Measurements from ENCODE around the gene DAPP1.

GRCh38 chr4:99827857-99828256, 11.2 kb downstream of the DAPP1 start:
- TF ChIP-seq POLR2A (IDR thresholded peaks at IDR 0.05; ENCODE audit: low read depth, low read length): no peak
- no peak for TF ChIP-seq POLR2AphosphoS5 (IDR thresholded peaks at IDR 0.05; ENCODE audit: insufficient read depth, low read depth, low read length)
- TF ChIP-seq EZH2 (IDR thresholded peaks at IDR 0.05; ENCODE audit: borderline replicate concordance, low read depth, low read length, severe bottlenecking): no peak
- no peak for TF ChIP-seq CTCF (IDR thresholded peaks at IDR 0.05; ENCODE audit: extremely low read depth in 1 of 2, insufficient read depth in 1 of 2, low read depth in 1 of 2, low read length in 2 of 2)
- TF ChIP-seq FOS (IDR thresholded peaks at IDR 0.05; ENCODE audit: borderline replicate concordance, insufficient read depth, low read length): no peak
